GM12878 (cell line): Measurements from ENCODE around the gene MDN1. TPM values are rescaled to one million over a fixed set of nuclear protein-coding genes. Genes with fewer than 3 reads are reported as not detected.

Experiments used
- BACH1 ChIP-seq: fragments of 450-650 bp; IDR thresholded peaks from 2 replicates; pipeline ENCODE4 v1.6.1; 2017; ENCODE audit warnings: mild to moderate bottlenecking, borderline replicate concordance
- CBX5 ChIP-seq: sonication (generic); IDR thresholded peaks from 2 replicates; pipeline ENCODE4 v1.6.1; 2016; ENCODE audit warnings: low read depth, moderate library complexity, mild to moderate bottlenecking, inconsistent platforms
- CREB1 ChIP-seq: IDR thresholded peaks from 2 replicates; pipeline ENCODE4 v1.6.1; 2012; ENCODE audit warnings: low read depth, mild to moderate bottlenecking, inconsistent platforms
- CREM ChIP-seq: IDR thresholded peaks from 2 replicates; pipeline ENCODE4 v1.6.1; 2014; ENCODE audit warnings: antibody characterized with exemption, low read depth
- KAT2A ChIP-seq: conservative IDR thresholded peaks from 2 replicates; pipeline ENCODE4 v1.6.1; 2011; ENCODE audit warnings: low read depth, low read length; ENCODE audit not compliant: control insufficient read depth
- KDM1A ChIP-seq: fragments of 200-600 bp; sonication (generic); IDR thresholded peaks from 2 replicates; pipeline ENCODE4 v1.6.1; 2016; ENCODE audit warnings: borderline replicate concordance
- MEF2A ChIP-seq: IDR thresholded peaks from 2 replicates; pipeline ENCODE4 v1.6.1; 2011; ENCODE audit warnings: low read depth, mild to moderate bottlenecking, low read length, moderate library complexity; ENCODE audit not compliant: insufficient read depth
- MTA3 ChIP-seq: IDR thresholded peaks from 2 replicates; pipeline ENCODE4 v1.6.1; 2012; ENCODE audit warnings: low read length, inconsistent platforms, borderline replicate concordance
- MYB ChIP-seq: fragments of 150-350 bp; IDR thresholded peaks from 2 replicates; pipeline ENCODE4 v1.6.1; 2014; ENCODE audit warnings: mild to moderate bottlenecking, low read depth, low read length, borderline replicate concordance
- POLR2AphosphoS2 ChIP-seq: IDR thresholded peaks from 2 replicates; pipeline ENCODE4 v1.6.1; 2011; ENCODE audit warnings: low read depth, mild to moderate bottlenecking, low read length, improper control_type of control experiment, moderate library complexity
- RBBP5 ChIP-seq: fragments of 200-600 bp; sonication (generic); conservative IDR thresholded peaks from 2 replicates; pipeline ENCODE4 v1.6.1; 2016
- RELB ChIP-seq: fragments of 450-650 bp; IDR thresholded peaks from 2 replicates; pipeline ENCODE4 v1.6.1; 2017; ENCODE audit warnings: low read depth, mild to moderate bottlenecking, moderate library complexity
- SMAD5 ChIP-seq: IDR thresholded peaks from 2 replicates; pipeline ENCODE4 v1.6.1; 2016; ENCODE audit warnings: antibody characterized with exemption, low read depth
- SREBF1 ChIP-seq: IDR thresholded peaks from 2 replicates; pipeline ENCODE4 v1.6.1; 2012; ENCODE audit warnings: mild to moderate bottlenecking, low read length
- USF2 ChIP-seq: IDR thresholded peaks from 2 replicates; pipeline ENCODE4 v1.6.1; 2011; ENCODE audit warnings: low read depth, low read length, improper control_type of control experiment, borderline replicate concordance
- ZBTB11 ChIP-seq: fragments of 450-650 bp; formaldehyde crosslinking; IDR thresholded peaks from 2 replicates; pipeline ENCODE4 v1.5.0; 2022; ENCODE audit warnings: mild to moderate bottlenecking, missing genetic modification characterization
- ZBTB33 ChIP-seq: fragments of 450-650 bp; IDR thresholded peaks from 2 replicates; pipeline ENCODE4 v1.6.1; 2017; ENCODE audit warnings: mild to moderate bottlenecking
- ZNF687 ChIP-seq: fragments of 450-650 bp; IDR thresholded peaks from 2 replicates; pipeline ENCODE4 v1.6.1; 2017; ENCODE audit warnings: mild to moderate bottlenecking, moderate library complexity
- polyA plus RNA-seq, 11 experiments: library from polyadenylated mRNA; depleted of rRNA in 4 of 11; unstranded in 6 of 11; stranded (reverse) in 5 of 11; fragments of >200 nt; fragmentation: Nextera tagmentation in 4 of 11; fragmentation: Illumina TruSeq in 1 of 11; extraction: Ambion mirVana in 4 of 11; extraction: Trizol in 1 of 11; gene quantifications; 1 replicate in 1 of 11; 2 replicates in 10 of 11; pipeline versions ENCODE4 v1.2.1 to v1.2.3, GENCODE V29; 2011 to 2016; ENCODE audit warnings: inconsistent platforms in 2 of 11, missing spikeins in 2 of 11, low read depth in 1 of 11
- total RNA-seq, 4 experiments: library from RNA; depleted of rRNA in 3 of 4; stranded (reverse); fragments of >200 nt in 3 of 4; fragmentation: Illumina TruSeq in 1 of 4; extraction: Trizol in 1 of 4; gene quantifications; 2 replicates each; pipeline versions ENCODE4 v1.2.1 to v1.2.3, GENCODE V29; 2013 to 2021

The MDN1 gene
- total and polyA plus RNA-seq, 10 of the 15 experiments (the other 5 are each of a cell fraction or from before 2014, with no cell fraction given): 14.3 to 50.1 (median 22.1) TPM

GRCh38 chr6:89829472-89830169 lies 10.0 kb upstream of the MDN1 start, which contains the start of gene CASP8AP2 (continued):
- TF ChIP-seq ZNF687 (no peak), SMAD5 (peak; percentile 47; the same call in 1 of the 2 replicates), KAT2A (no peak), MYB (no peak), CREM (peak; percentile 32; the same call in 1 of the 2 replicates), ZBTB11 (no peak), KDM1A (no peak), BACH1 (peak; percentile 67), ZBTB33 (no peak), MTA3 (no peak), RBBP5 (no peak), CREB1 (peak; percentile 67; the same call in 1 of the 2 replicates), POLR2AphosphoS2 (0 out of 2 replicates have a peak, but pooled peaks have one; percentile 18), SREBF1 (0 out of 2 replicates have a peak, but pooled peaks have one; percentile 14), CBX5 (no peak), MEF2A (no peak), USF2 (no peak), RELB (peak; percentile 52; the same call in 1 of the 2 replicates)
